Hippocampal formation (tissue), 2 donors: ENCODE measurements around the gene C5orf58.

Experiments used
- DNase-seq, 2 donors: peaks; one replicate each; lab custom pipeline; 2025; lab: John Stamatoyannopoulos, UW

Gene C5orf58, protein sequence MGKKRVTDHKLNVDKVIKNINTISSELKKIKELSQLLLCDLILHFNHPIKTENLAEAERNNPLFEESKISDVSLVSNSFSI

DNA sequence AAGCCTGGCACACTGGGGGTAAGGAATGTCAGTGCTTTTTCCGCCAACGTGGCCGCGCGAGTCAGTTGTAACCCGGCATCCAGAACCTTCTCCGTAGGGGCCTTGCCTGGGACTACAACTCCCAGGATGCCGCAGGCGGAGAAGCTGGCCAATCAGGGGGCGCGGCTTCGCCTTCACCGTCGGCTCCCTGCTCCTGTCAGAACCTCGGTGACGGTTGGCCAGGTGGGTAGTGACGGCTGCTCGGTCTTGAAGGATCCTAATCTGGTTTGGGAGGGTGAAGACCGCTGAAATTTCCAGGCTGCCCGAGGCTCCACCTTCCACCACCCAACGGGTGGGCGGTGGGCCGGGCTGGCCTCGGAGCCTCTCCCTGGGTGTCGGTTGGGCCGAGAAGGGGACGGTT, at the start of gene C5orf58:
Gene C5orf58, plus strand, starts transcription at position 200 of the 400 bp plus-strand sequence. CDS start 1,992 bp downstream, outside the sequence.
- DNase-seq: no peak

DNA sequence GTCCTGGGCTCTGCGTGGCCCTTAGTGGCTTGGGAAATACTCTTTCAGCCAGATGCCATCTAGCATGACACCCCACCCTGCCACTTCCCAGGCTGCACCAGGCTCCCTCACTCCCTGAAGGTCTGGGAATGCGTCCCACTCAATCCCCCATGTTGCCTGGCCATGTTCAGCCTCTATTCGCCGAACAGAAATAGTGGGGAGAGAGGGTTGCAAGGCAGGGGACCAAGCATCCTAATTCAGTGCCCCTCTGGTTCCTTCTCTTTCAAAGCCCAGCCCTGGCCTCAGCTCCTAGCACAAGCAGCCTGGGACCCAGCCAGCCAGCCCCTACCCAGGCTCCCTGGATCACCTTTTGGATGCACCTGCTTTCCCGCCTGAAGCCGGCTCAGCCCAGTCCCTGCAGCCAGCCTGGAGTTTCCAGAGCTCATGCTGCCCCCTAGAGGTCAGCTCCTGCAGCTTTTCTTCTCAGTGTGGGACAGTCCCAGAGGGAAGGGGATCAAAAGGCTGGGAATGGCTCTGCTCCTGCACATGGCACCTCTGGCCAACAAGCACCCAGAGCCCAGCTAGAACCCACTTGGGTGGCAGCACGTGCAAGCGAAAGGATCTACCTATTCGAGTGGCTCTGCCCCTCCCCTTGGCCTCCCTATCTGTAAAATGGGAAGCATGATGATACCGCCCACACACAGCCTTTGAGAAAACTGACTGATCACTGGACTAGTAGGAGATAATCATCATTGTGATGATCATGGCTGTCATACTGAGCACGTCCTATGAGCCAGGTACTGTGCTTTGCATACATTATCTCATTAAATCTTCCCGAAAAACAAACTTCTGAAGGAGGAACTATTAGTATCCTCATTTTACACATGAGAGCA, 48.7 kb upstream of the C5orf58 start:
- peak; percentile 45 to 47 for DNase-seq

DNA sequence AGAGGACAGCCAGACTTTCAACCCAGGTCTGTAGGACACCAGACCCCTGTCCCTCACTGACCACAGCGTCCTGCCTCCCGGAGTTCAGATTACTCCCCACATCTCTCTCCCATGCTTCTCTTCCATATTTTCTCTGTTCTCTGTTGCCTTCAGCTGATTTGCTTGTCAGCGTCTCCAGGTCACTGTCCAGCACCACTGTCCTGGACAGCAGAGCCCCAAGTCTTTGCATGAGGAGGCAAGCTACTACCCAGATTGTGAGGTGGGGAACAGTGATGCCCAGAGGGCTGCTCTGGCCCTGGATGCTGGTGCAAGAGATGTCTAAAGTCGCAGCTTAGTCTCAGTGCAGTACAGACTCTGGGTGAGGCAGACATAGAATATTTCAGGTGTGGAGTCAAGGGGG, 48.0 kb upstream of the C5orf58 start:
- no peak for DNase-seq

GRCh38 chr5:170186156-170186555, 46.6 kb upstream of the C5orf58 start:
- DNase-seq: no peak

GRCh38 chr5:170186856-170187255, 45.9 kb upstream of the C5orf58 start:
- no peak for DNase-seq

- no peak for DNase-seq
Observed at GRCh38 chr5:170190436-170191134, 42.2 kb upstream of the C5orf58 start.

DNA sequence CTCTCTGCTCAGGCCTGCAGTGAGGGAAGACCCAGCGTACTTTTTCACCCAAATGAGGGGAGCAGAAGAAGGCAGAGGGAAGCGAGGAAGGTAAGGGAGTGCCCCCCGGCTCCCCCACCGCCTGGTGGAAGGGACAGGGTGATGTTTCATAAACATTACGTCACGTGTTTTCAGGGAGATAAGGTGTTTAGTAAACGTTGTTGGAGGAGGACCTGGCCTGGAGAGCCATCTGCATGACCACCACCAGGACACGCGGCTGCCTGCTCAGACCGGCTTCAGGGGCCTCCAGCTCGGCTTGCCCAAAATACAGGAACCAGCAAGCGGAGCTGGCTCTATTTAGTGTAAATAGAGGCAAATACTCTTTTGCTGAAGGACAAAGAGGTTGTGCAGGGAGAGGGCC, 40.0 kb upstream of the C5orf58 start:
- no peak for DNase-seq

DNA sequence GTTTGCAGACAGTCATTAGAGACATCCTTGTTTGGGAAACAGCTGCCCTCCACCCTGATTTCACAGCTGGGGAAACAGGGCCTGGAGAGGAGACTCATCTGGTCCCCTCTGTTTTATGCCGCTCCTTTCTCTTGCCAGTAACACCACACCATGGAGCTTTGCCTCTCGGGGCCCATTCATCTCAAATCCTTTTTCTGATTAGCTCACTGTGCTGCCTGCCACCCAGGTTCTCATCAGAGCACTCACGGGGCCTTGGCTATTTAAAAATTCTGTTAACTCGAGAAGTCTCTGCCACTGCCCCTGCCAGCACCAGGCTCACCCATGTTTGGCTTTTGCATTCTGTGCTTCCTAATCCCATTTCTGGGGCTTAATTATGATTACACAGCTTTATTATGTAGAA, 36.8 kb upstream of the C5orf58 start:
- DNase-seq: no peak

DNA sequence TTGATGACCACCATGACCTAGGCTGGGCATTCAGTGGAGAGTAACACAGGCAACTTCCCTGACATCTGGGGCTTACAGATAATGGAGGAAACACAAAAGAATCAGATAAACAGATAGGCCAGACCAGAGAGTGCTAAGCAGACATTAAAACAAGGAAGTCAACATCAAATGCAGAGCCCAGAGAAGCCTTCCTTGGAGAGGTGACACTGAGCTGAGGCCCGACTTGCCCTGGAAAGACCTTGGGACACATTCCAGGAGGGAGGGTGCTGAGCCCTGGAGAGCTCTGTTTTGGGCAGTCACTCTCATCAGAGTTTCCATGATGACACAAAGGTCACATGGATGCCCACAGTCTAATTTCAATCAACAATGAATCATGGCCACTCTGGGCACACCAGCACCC, 31.9 kb upstream of the C5orf58 start:
- no peak for DNase-seq

GRCh38 chr5:170201311-170201710, 31.5 kb upstream of the C5orf58 start:
- DNase-seq: no peak

DNA sequence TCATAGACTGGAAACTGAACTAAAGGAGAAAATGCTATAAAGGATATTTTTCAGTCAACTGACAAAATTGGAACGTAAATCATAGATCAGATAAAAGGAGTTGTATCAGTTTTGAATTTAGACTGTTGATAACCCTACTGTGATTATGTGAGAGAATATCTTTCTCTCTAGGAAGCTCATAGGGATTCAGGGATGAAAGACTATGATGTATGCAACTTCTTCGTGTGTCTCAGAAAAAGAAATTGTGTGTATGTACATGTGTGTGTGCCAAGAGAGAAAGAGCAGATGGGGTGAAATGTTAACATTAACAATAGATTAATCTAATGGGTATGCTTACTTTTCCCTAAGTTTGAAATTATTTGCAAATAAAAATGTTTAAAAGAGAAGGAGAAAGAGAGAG, 30.7 kb upstream of the C5orf58 start:
- DNase-seq: no peak

DNA sequence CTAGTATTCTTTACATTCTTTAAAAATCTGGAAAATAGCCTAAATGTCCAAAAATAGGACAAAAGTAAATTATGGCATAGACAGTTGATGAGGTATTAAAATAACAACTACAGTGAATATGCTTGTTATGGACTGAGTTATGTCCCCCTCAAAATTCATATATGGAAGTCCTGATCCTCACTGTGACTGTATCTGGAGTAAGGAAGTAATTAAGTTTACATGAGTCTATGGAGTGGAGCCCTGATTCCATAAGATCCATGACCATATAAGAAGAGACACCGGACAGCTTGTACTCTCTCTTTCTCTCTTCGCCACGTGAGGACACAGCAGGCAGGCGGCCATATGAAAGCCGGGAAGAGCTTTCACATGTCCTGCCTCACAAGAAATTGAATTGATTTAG, 28.6 kb upstream of the C5orf58 start:
- DNase-seq: no peak

DNA sequence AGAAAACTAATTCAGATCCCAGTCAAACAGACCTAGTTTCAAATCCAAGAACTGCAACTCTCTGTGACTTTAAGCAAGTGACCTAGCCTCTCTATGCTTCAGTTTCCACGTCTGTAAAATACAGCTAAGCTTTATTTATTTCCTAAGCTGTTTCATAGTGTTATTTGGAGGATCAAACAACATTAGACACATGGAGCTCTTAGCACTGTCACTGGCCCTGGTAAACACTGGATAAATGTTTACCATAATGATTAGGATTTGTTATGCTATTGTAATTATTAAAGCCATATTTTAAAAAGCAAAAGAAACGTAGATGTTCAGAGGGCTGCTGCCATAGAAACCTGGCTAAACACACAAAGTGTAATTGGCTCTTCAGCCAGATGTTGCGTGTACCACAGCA, 26.6 kb upstream of the C5orf58 start:
- no peak for DNase-seq

DNA sequence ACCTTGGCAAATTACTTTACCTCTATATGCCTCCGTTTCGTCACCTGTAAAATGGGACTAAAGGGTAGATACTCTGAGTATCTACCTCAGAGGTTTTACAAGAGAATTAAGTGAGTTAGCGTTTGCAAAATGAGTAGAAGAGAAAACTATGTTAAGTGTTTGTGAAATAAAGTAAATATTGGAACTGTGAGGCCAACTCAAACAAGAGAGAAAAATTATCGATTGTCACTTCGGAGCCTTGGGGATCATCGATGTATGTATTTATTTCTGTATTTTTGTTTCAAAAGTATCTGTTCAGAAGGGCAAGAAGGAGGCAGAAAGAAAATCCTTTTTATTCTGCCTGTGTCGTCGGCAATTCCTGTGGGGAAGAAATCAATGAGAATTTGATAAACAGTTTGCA, 25.8 kb upstream of the C5orf58 start:
- no peak for DNase-seq

- no peak for DNase-seq
Observed at GRCh38 chr5:170211575-170212334, 21.0 kb upstream of the C5orf58 start.

- DNase-seq: peak in 1 of 2 donors; percentile 34
Observed at GRCh38 chr5:170216257-170216864, 16.4 kb upstream of the C5orf58 start.

DNA sequence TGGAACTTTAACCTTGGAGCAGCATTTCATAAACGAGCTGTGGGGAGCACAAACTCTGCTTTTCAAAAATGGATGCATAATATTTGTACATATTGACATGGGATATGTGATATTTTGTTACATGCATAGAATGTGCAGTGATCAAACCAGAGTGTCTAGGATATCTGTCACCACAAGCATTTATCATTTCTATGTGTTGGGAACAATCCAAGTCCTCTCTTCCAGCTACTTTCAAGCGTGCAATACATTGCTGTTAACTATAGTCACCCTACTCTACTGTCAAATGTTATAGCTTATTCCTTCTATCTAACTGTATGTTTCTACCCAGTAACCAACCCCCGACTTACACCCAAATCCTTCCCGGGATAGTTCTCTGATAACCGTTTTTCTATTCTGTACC, 15.0 kb upstream of the C5orf58 start:
- DNase-seq: no peak

DNA sequence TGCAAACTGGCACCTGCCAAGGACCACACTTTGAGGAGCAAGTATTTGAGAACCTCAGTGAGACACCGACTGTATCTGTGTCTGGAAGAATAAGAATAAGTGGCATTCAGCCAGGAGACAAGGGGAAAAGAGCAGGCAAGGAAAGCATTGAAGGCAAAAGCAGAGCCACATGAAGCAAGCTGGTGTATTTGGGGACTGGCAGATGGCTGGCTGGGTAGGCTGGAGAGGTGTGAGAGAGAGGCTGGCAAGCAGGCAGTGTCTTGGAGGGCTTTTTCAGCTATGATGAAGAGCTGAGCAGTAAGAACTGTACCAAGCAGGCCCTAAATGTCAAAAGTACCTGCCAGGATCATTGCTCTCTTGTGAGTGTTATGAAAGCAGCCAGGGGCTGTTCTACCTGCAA, 14.1 kb upstream of the C5orf58 start:
- peak in 1 of 2 donors; percentile 27 for DNase-seq

DNA sequence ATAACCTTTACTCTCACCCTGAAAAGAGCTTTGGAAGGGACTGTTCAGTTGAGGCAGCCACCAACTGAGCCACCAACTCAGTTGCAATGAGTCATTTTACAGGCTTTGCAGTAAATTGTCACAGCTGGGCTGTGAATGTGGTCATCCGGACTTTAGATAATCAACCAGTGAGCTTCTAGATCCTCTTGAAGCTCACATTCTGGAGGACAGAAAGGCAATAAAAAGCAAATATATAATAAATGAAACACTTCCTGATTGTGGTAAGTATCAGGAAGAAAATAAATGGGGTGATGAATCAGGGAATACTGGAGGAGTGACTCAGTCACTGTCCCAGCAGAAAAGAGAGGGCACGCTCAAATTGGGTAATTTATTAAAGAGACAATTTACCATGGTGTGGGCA, 13.2 kb upstream of the C5orf58 start:
- no peak for DNase-seq

GRCh38 chr5:170220191-170220590, 12.6 kb upstream of the C5orf58 start:
- DNase-seq: no peak

DNA sequence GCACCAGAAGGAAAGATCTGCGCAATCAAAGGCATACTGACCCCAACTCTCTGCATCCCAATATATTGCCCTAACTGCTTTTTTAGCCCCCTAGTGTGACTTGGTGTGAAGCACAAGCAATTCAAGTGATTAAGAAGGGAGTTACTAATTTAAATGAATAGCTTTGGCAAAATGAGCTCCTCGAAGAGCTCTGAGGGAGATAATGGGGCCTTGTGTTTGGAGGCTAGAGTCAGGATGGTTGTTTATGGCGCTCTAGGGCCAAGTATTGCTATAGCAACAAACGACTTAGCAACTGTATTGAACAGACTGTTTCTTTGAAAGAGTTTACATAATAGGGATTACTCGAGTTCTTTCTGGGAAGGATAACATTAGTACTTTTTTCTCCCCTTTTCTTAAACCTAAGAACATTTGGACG, 11.5 kb upstream of the C5orf58 start:
- DNase-seq: peak in 1 of 2 donors; percentile 82

DNA sequence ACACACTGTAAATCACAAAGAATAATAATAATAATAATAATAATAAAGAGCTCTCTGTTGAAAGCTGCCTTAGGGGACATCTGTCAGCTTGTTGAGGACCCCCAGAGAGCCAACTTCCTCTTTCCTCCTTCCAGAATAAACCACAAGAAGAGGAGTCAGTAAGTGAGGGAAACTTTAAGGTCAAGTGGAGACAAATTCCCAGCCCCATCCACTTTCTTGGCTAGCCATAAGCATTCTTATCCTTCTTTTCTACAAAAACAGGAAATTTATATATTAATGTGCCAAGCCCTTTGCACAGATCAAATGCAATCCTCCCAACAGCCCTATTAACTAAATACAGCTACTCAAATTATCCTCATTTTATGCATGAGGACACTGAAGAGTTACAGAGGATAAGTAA, 9.4 kb upstream of the C5orf58 start:
- DNase-seq: no peak
